IMR-90 (cell line): Measurements from ENCODE around the gene MAP4. TPM values are rescaled to one million over a fixed set of nuclear protein-coding genes. Genes with fewer than 3 reads are reported as not detected.

ENCODE experiments used
- ATAC-seq: fragments of 200-7000 bp; cut with Tn5 transposase; 2 replicates; pipeline ENCODE4 v1.9.1; 2020; ENCODE audit warnings: low read depth, mild to moderate bottlenecking, moderate library complexity
- BruUV-seq: library from RNA; stranded (reverse); fragments of 400-500 nt; replicated peaks from 2 replicates; lab custom pipeline; 2021; lab: Mats Ljungman, UMichigan
- CTCF ChIA-PET: fragments of 300-600 bp; formaldehyde crosslinking; extraction: SDS; loops from one replicate; lab custom pipeline; 2021; ENCODE audit warnings: antibody characterized with exemption; lab: Yijun Ruan, JAX
- POLR2A ChIA-PET: fragments of 300-600 bp; sonication (Branson Sonifier 250); formaldehyde crosslinking; loops from one replicate; lab custom pipeline; 2022; ENCODE audit warnings: antibody characterized with exemption; ENCODE audit not compliant: unreplicated experiment; lab: Charles Lee
- DNase-seq: peaks from one replicate; pipeline ENCODE4 v3.0.0; 2013
- H2AFZ ChIP-seq: replicated peaks from 2 replicates; pipeline ENCODE3; 2013; ENCODE audit warnings: low read length, mild to moderate bottlenecking; ENCODE audit not compliant: poor library complexity
- H2AK5ac ChIP-seq: 2 replicates; pipeline ENCODE4 v1.6.1; 2013; ENCODE audit warnings: low read depth, low read length, inconsistent platforms
- H2AK9ac ChIP-seq: replicated peaks from 2 replicates; pipeline ENCODE3; 2013; ENCODE audit warnings: mild to moderate bottlenecking, low read depth, low read length, moderate library complexity; ENCODE audit not compliant: poor library complexity
- H2BK120ac ChIP-seq: 2 replicates; pipeline ENCODE4 v1.6.1; 2013; ENCODE audit warnings: low read depth, low read length, inconsistent platforms
- H2BK15ac ChIP-seq: 3 replicates; pipeline ENCODE4 v1.6.1; 2013; ENCODE audit warnings: low read depth, low read length, inconsistent platforms
- H2BK20ac ChIP-seq: 2 replicates; pipeline ENCODE4 v1.6.1; 2013; ENCODE audit warnings: low read depth, mild to moderate bottlenecking, inconsistent platforms, low read length, moderate library complexity
- H2BK5ac ChIP-seq: 2 replicates; pipeline ENCODE4 v1.6.1; 2013; ENCODE audit warnings: mild to moderate bottlenecking, low read depth, low read length, inconsistent platforms; ENCODE audit not compliant: poor library complexity, severe bottlenecking
- H3K14ac ChIP-seq: replicated peaks from 2 replicates; pipeline ENCODE4 v1.6.1; 2013; ENCODE audit warnings: low read depth, low read length, inconsistent platforms
- H3K18ac ChIP-seq: 2 replicates; pipeline ENCODE4 v1.6.1; 2013; ENCODE audit warnings: low read depth, low read length, control low read depth
- H3K23ac ChIP-seq: 2 replicates; pipeline ENCODE4 v1.6.1; 2013; ENCODE audit warnings: low read depth, low read length, inconsistent platforms
- H3K27ac ChIP-seq: 2 replicates; pipeline ENCODE4 v1.5.1; 2013; ENCODE audit warnings: mild to moderate bottlenecking, control low read depth, low read length; ENCODE audit not compliant: insufficient read depth
- H3K27me3 ChIP-seq: 2 replicates; pipeline ENCODE4 v1.6.1; 2013; ENCODE audit warnings: low read length; ENCODE audit not compliant: control insufficient read depth, insufficient read depth
- H3K36me3 ChIP-seq: 2 replicates; pipeline ENCODE4 v1.6.1; 2013; ENCODE audit warnings: low read length, mixed read lengths; ENCODE audit not compliant: control insufficient read depth, insufficient read depth
- H3K4ac ChIP-seq: 2 replicates; pipeline ENCODE4 v1.6.1; 2013; ENCODE audit warnings: low read depth, low read length, inconsistent platforms
- H3K4me1 ChIP-seq: 2 replicates; pipeline ENCODE4 v1.6.1; 2013; ENCODE audit warnings: low read length, mixed read lengths; ENCODE audit not compliant: control insufficient read depth, insufficient read depth
- H3K4me2 ChIP-seq: 2 replicates; pipeline ENCODE4 v1.6.1; 2013; ENCODE audit warnings: low read depth, mild to moderate bottlenecking, control low read depth, low read length, moderate library complexity
- H3K4me3 ChIP-seq: 2 replicates; pipeline ENCODE4 v1.5.1; 2013; ENCODE audit warnings: low read depth, mild to moderate bottlenecking, control low read depth, low read length, moderate library complexity; ENCODE audit not compliant: insufficient read depth
- H3K56ac ChIP-seq: 2 replicates; pipeline ENCODE4 v1.6.1; 2013; ENCODE audit warnings: low read length, inconsistent platforms; ENCODE audit not compliant: insufficient read depth; ENCODE audit errors: extremely low read depth
- H3K79me1 ChIP-seq, 2 experiments: 2 replicates each; pipeline ENCODE4 v1.6.1; 2013; ENCODE audit warnings: low read length in 2 of 2, inconsistent platforms in 1 of 2, low read depth in 1 of 2
- H3K9ac ChIP-seq: 2 replicates; pipeline ENCODE4 v1.6.1; 2013; ENCODE audit warnings: low read depth, low read length, control low read depth
- H3K9me1 ChIP-seq: 2 replicates; pipeline ENCODE4 v1.6.1; 2013; ENCODE audit warnings: low read length, inconsistent platforms; ENCODE audit not compliant: insufficient read depth
- H3K9me3 ChIP-seq: 2 replicates; pipeline ENCODE4 v1.6.1; 2013; ENCODE audit warnings: low read length; ENCODE audit not compliant: control insufficient read depth, insufficient read depth
- H4K20me1 ChIP-seq: 2 replicates; pipeline ENCODE4 v1.6.1; 2013; ENCODE audit warnings: low read length, inconsistent platforms; ENCODE audit not compliant: insufficient read depth
- H4K5ac ChIP-seq: 2 replicates; pipeline ENCODE4 v1.6.1; 2013; ENCODE audit warnings: mild to moderate bottlenecking, low read depth, low read length, control low read depth
- H4K8ac ChIP-seq, 2 experiments: 2 replicates each; pipeline ENCODE4 v1.6.1; 2013; ENCODE audit warnings: low read depth in 2 of 2, low read length in 2 of 2, control low read depth in 1 of 2, inconsistent platforms in 1 of 2
- H4K91ac ChIP-seq: 2 replicates; pipeline ENCODE4 v1.6.1; 2013; ENCODE audit warnings: low read depth, low read length, inconsistent platforms; ENCODE audit not compliant: insufficient read depth
- BHLHE40 ChIP-seq: fragments of 150-350 bp; IDR thresholded peaks from 2 replicates; pipeline ENCODE4 v1.6.1; 2016; ENCODE audit warnings: mild to moderate bottlenecking, low read depth, low read length
- CTCF ChIP-seq: conservative IDR thresholded peaks from 2 replicates; pipeline ENCODE4 v1.5.1; 2012; ENCODE audit warnings: mild to moderate bottlenecking, low read depth, low read length, improper control_type of control experiment
- MAFK ChIP-seq: IDR thresholded peaks from 2 replicates; pipeline ENCODE4 v1.6.1; 2012; ENCODE audit warnings: low read depth, low read length, improper control_type of control experiment
- MXI1 ChIP-seq: IDR thresholded peaks from 2 replicates; pipeline ENCODE4 v1.6.1; 2012; ENCODE audit warnings: low read depth, mild to moderate bottlenecking, low read length, moderate library complexity, borderline replicate concordance
- RAD21 ChIP-seq: IDR thresholded peaks from 2 replicates; pipeline ENCODE4 v1.6.1; 2012; ENCODE audit warnings: low read length, improper control_type of control experiment
- RCOR1 ChIP-seq: IDR thresholded peaks from 2 replicates; pipeline ENCODE4 v1.6.1; 2012; ENCODE audit warnings: mild to moderate bottlenecking, low read length, improper control_type of control experiment; ENCODE audit not compliant: insufficient replicate concordance
- WGBS, 2 experiments: methylation state at CpG; one replicate each; pipeline versions ENCODE4 v1.1.5 to v1.1.7; 2013; ENCODE audit warnings: missing lambda C conversion rate in 2 of 2; ENCODE audit not compliant: insufficient read length in 1 of 2; ENCODE audit errors: extremely low coverage in 2 of 2; 5-methylcytosine and 5-hydroxymethylcytosine counted together
- dilution Hi-C: fragments of 300-500 bp; cut with HindIII; formaldehyde crosslinking; loops from one replicate; pipeline ENCODE4 v1.14.3; 2018; ENCODE audit warnings: low sequenced_read_pairs; ENCODE audit not compliant: unreplicated experiment
- in situ Hi-C: fragments of 300-500 bp; cut with MboI; formaldehyde crosslinking; loops from 3 replicates; pipeline ENCODE4 v1.14.3; 2019; ENCODE audit warnings: low sequenced_read_pairs, inconsistent platforms, mixed read lengths
- intact Hi-C: fragments of 100-400 bp; cut with micrococcal nuclease; formaldehyde crosslinking; loops from 2 replicates; pipeline ENCODE4 v1.10.0; 2022
- polyA plus RNA-seq, 3 experiments: library from polyadenylated mRNA; depleted of rRNA; stranded (reverse); fragments of >200 nt; gene quantifications; 2 replicates each; pipeline ENCODE4 v1.2.3, GENCODE V29; 2012; ENCODE audit warnings: low replicate concordance in 1 of 3
- total RNA-seq: library from RNA; depleted of rRNA; stranded (reverse); fragments of >200 nt; gene quantifications from 2 replicates; pipeline ENCODE4 v1.2.3, GENCODE V29; 2012

MAP4 gene
- total and polyA plus RNA-seq, 2 of the 4 experiments (the other 2 are of a cell fraction): 87.8 to 216 TPM

- Histone ChIP-seq H3K9me1 (no peaks in the 10 kb centered on the region), H3K27ac (no peak overlapping the region), H3K56ac (no peak overlapping the region), H2BK120ac (no peak overlapping the region), H3K9me3 (no peaks in the 10 kb centered on the region), H2AK5ac (no peak overlapping the region), H3K4me3 (no peak overlapping the region), H3K4ac (no peak overlapping the region), H3K9ac (no peak overlapping the region), H3K4me1 (no peaks in the 10 kb centered on the region), H3K36me3 (peaks cover 69% of the 10 kb centered on the region), H2BK20ac (no peak overlapping the region), H3K23ac (no peak overlapping the region), H4K5ac (no peak overlapping the region), H4K8ac (no peak overlapping the region), H2BK15ac (no peak overlapping the region), H3K27me3 (no peaks in the 10 kb centered on the region), H4K91ac (no peak overlapping the region), H3K14ac (no peak overlapping the region), H2BK5ac (no peak overlapping the region), H3K4me2 (no peak overlapping the region), H2AK9ac (no peak overlapping the region), H3K79me1 (peaks cover 34 to 51% of the 10 kb centered on the region in 2 experiments), H4K20me1 (peaks cover 9% of the 10 kb centered on the region), H3K18ac (no peak overlapping the region), H2AFZ (no peak overlapping the region)
- dilution Hi-C loops (no loop called here), intact Hi-C loops (no loop called here), in situ Hi-C loops (loop anchor here (10.0 kb wide), 1 partner anchor 290 kb away; no protein-coding TSS in a partner anchor)
- WGBS, 2 experiments: 83% methylated on average over 1 of the region's 3 CpGs; no CpG with 5 or more reads in 1 of the 2 experiments
- no peak for DNase-seq
- ChIA-PET POLR2A (no interaction called here), CTCF (interaction anchor here (0.8 to 1.3 kb wide), 3 partner anchors 16 to 287 kb away, joined by 3 to 5 read pairs (median 3); no protein-coding TSS in a partner anchor)
- no TSS peak for BruUV-seq
- ATAC-seq: peak; percentile 55
- TF ChIP-seq MAFK: no peak
- TF ChIP-seq MXI1: no peak
- 0 out of 2 replicates have a peak, but pooled peaks have one; percentile 4 for TF ChIP-seq RAD21
- TF ChIP-seq CTCF: 0 out of 2 replicates have a peak, but pooled peaks have one; percentile 4
- no peak for TF ChIP-seq RCOR1
- no peak for TF ChIP-seq BHLHE40
Measured at GRCh38 chr3:47865192-47865591, 151.0 kb downstream of the MAP4 start.
